Measurements from ENCODE around the gene MEF2A.
"Not testable (repeated sequence)": the region's sequence is repeated elsewhere in the genome, so short reads cannot be mapped to it uniquely, and the experiment has no call there.

Gene MEF2A

GRCh38 chr15:99565299-99566156 lies at the start of gene MEF2A:
Gene MEF2A (plus strand): TSS chr15:99565984. CDS start chr15:99633120, 67,136 bp downstream.
- DNase-seq (ENCODE audit: low read depth in 2 of 2, low spot score in 1 of 2), result peak; percentile 70 to 86

DNA sequence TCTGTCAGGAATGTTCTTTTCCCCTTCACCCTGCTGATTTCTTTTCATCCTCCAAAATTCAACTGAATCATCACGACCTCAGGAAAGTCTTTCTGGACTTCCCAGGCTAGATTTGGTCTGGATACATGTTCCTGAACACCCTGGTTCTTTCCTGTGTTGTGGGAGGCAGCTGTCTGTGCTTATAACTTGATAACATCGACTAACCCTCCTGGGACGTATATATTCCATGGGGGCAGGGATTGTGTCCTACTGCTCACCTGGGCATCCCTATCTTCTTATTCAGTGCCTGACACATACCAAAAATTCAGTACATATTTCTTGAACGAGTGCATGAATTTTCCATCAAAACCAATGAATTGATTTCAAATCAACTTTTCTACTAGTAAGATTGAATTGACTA lies 47.6 kb upstream of the MEF2A start:
- DNase-seq (ENCODE audit: low read depth in 2 of 2, low spot score in 1 of 2), result no peak

- DNase-seq (ENCODE audit: low read depth in 2 of 2, low spot score in 1 of 2), result not testable (repeated sequence)
Observed at GRCh38 chr15:99519366-99519765, 46.4 kb upstream of the MEF2A start.

GRCh38 chr15:99522288-99522687 lies 43.5 kb upstream of the MEF2A start:
- no peak for DNase-seq (ENCODE audit: low read depth in 2 of 2, low spot score in 1 of 2)

GRCh38 chr15:99526176-99526575 lies 39.6 kb upstream of the MEF2A start:
- DNase-seq (ENCODE audit: low read depth in 2 of 2, low spot score in 1 of 2), result no peak

- no peak for DNase-seq (ENCODE audit: low read depth in 2 of 2, low spot score in 1 of 2)
Observed at GRCh38 chr15:99526671-99527070, 39.1 kb upstream of the MEF2A start.

DNA sequence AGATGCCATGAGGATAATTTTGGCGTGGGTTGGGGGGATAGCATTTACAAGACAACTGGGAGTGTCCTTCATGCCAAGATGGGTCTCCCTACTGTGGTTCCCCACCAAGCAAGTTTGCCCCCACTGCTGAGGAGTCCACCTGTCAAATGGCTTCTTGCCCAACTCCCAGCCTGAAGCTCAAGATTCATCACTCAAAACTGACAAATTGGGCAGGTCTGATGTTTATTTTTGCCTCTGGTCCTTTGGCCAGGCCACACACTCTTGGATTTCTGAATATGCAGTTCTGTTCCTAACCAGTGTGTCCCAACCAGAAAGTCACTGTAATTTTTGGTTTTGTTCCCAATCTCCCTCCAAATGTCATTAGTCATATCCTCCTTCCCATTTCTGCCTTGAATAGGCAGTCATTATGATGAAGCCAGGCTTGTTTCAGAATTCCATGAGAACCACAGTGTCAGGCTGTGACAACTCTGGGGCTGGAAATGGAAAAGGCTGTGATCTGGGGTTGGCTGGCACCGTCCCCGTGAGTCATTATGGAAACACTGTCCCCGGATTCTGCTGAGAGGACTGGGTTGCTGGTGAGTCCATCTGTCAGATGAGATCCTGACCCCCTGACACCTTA lies 29.3 kb upstream of the MEF2A start:
- DNase-seq (ENCODE audit: low read depth in 2 of 2, low spot score in 1 of 2), result no peak

GRCh38 chr15:99537344-99537743 lies 28.4 kb upstream of the MEF2A start:
- DNase-seq (ENCODE audit: low read depth in 2 of 2, low spot score in 1 of 2), result no peak

- no peak for DNase-seq (ENCODE audit: low read depth in 2 of 2, low spot score in 1 of 2)
Observed at GRCh38 chr15:99538261-99538660, 27.5 kb upstream of the MEF2A start.

GRCh38 chr15:99542828-99543227 lies 23.0 kb upstream of the MEF2A start:
- DNase-seq (ENCODE audit: low read depth in 2 of 2, low spot score in 1 of 2), result no peak

DNA sequence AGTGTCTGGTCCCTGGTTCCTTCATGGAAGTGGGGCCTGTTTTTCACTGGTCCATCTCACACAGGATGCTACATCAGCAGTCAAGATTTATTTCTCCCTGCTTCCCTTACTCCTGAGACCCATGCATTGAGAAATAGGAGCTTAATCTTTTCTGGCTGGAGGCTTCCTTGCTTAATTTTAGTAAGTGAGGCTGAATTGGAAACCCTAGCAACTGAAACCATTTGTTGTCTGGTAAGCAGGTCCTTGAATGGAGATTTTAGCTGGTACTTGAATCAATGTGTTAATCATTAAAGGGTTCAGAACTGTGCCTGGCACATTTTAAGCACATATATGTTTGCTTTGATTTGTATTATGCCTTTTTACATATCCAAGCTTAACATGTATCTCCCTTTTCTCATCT lies 20.2 kb upstream of the MEF2A start:
- no peak for DNase-seq (ENCODE audit: low read depth in 2 of 2, low spot score in 1 of 2)

GRCh38 chr15:99546441-99547100 lies 19.2 kb upstream of the MEF2A start:
- no peak for DNase-seq (ENCODE audit: low read depth in 2 of 2, low spot score in 1 of 2)

GRCh38 chr15:99547517-99547916 lies 18.3 kb upstream of the MEF2A start:
- no peak for DNase-seq (ENCODE audit: low read depth in 2 of 2, low spot score in 1 of 2)

- no peak for DNase-seq (ENCODE audit: low read depth in 2 of 2, low spot score in 1 of 2)
Observed at GRCh38 chr15:99550077-99550476, 15.7 kb upstream of the MEF2A start.

GRCh38 chr15:99552111-99552510 lies 13.7 kb upstream of the MEF2A start:
- DNase-seq (ENCODE audit: low read depth in 2 of 2, low spot score in 1 of 2), result no peak

- no peak for DNase-seq (ENCODE audit: low read depth in 2 of 2, low spot score in 1 of 2)
Observed at GRCh38 chr15:99554880-99555488, 10.8 kb upstream of the MEF2A start.

DNA sequence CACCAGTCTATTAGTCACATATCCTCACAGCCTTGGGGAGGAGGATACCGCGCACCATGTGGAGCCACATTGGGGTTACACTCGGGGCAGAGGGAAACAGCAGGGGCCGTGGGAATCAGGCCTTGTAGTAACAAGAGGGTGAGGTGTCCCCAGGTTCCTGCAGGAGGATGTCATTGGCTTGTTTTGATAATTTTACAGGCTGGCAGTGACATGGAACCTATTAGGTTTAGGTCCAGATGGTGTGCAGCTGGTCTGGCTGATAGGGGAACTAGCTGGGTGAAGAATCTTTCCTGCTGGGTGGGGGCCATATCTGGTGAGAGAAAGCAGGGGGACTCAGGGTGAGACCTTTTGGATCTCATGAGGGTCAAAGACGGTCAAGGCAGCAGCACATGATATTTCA lies 9.8 kb upstream of the MEF2A start:
- DNase-seq (ENCODE audit: low read depth in 2 of 2, low spot score in 1 of 2), result no peak

DNA sequence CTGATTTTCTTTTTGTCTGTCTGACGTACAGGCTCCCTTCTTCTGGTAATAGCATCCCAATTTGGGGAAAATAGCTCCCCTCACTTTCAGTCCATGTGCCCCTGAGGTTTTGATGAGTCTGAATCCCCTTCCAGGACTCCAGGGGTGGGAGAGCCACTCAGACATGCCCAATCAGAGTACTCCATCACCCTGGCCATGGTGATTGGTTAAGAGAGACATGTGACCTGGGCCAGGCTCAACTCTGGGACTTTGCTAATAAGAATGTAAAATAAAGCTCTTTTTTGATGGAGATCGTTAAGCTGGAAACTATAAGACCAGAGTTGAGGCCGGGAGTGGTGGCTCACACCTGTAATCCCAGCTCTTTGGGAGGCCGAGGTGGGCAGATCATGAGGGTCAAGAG lies 9.2 kb upstream of the MEF2A start:
- DNase-seq (ENCODE audit: low read depth in 2 of 2, low spot score in 1 of 2), result no peak

- DNase-seq (ENCODE audit: low read depth in 2 of 2, low spot score in 1 of 2), result no peak
Observed at GRCh38 chr15:99558084-99558483, 7.7 kb upstream of the MEF2A start.

GRCh38 chr15:99558571-99558970 lies 7.2 kb upstream of the MEF2A start:
- no peak for DNase-seq (ENCODE audit: low read depth in 2 of 2, low spot score in 1 of 2)

GRCh38 chr15:99561476-99562230 lies 4.1 kb upstream of the MEF2A start:
- no peak for DNase-seq (ENCODE audit: low read depth in 2 of 2, low spot score in 1 of 2)

All from stimulated activated CD8-positive, alpha-beta memory T cell treated with anti-CD3 and anti-CD28 coated beads, Interleukin-4, amount 100 ng/mL, for 1 hour (primary cell).